ENCODE results near the gene NRG3. TPM values are rescaled to one million over a fixed set of nuclear protein-coding genes. Genes with fewer than 3 reads are reported as not detected.

The NRG3 gene
- total and polyA plus RNA-seq, 2 of the 8 experiments (the other 6 are each of a cell fraction or from before 2014, with no cell fraction given): 4.2 to 5.0 TPM

GRCh38 chr10:81905161-81905560, 30.2 kb downstream of the NRG3 start:
- H2BK12ac ChIP-seq (ENCODE audit: low read depth, low read length): no peak overlapping the region
- H3K4me2 ChIP-seq (ENCODE audit: insufficient read depth in 1 of 2, low read depth in 2 of 2, low read length in 2 of 2): no peak overlapping the region
- H2BK120ac ChIP-seq (replicated peaks; ENCODE audit: low read depth, low read length): no peak overlapping the region
- no peaks in the 10 kb centered on the region; the same call in 1 of the 2 replicates for H3K79me1 ChIP-seq (ENCODE audit: low read depth, low read length)
- no peak overlapping the region for H4K91ac ChIP-seq (replicated peaks; ENCODE audit: insufficient read length, low read length)
- H3K27ac ChIP-seq (ENCODE audit: low read depth, low read length): no peak overlapping the region
- H3K79me2 ChIP-seq (ENCODE audit: control insufficient read depth in 1 of 2, insufficient read depth in 2 of 2, low read length in 2 of 2): no peaks in the 10 kb centered on the region
- no peak overlapping the region for H2BK15ac ChIP-seq (ENCODE audit: low read length)
- H3K9ac ChIP-seq (replicated peaks in 1 of 4; ENCODE audit: extremely low read depth in 1 of 4, low read depth in 3 of 4, low read length in 3 of 4): no peak overlapping the region
- no peak overlapping the region for H3K14ac ChIP-seq (ENCODE audit: insufficient read length)
- no peak overlapping the region for H4K5ac ChIP-seq (ENCODE audit: insufficient read length, low read depth, low read length)
- no peak overlapping the region for H2AFZ ChIP-seq (ENCODE audit: low read length)
- H3K4me3 ChIP-seq (ENCODE audit: extremely low read depth in 1 of 4, insufficient read depth in 2 of 4, low read depth in 3 of 4, low read length in 4 of 4): no peak overlapping the region
- TF ChIP-seq SP4 (IDR thresholded peaks at IDR 0.05; ENCODE audit: low read length) (no peak), E2F6 (IDR thresholded peaks at IDR 0.05) (no peak), CREB1 (IDR thresholded peaks at IDR 0.05) (no peak), KDM4A (IDR thresholded peaks at IDR 0.05; ENCODE audit: low read depth, low read length, severe bottlenecking) (no peak), ATF3 (IDR thresholded peaks at IDR 0.05; ENCODE audit: insufficient read depth, low read depth, low read length) (no peak), RAD21 (IDR thresholded peaks at IDR 0.05 in 1 of 2, conservative IDR thresholded peaks at IDR 0.05 in 1 of 2; ENCODE audit: low read depth in 2 of 2, low read length in 2 of 2) (no peak), EP300 (IDR thresholded peaks at IDR 0.05; ENCODE audit: borderline replicate concordance in 1 of 2, low read depth in 2 of 2, low read length in 2 of 2) (no peak)
- no peak overlapping the region for H2AK5ac ChIP-seq (ENCODE audit: low read depth, low read length)
- H3K36me3 ChIP-seq (ENCODE audit: control insufficient read depth in 2 of 4, insufficient read depth in 4 of 4, low read length in 3 of 4): no peaks in the 10 kb centered on the region
- H3K9me3 ChIP-seq (ENCODE audit: insufficient read depth in 2 of 2, low read depth in 1 of 2, low read length in 1 of 2): no peaks in the 10 kb centered on the region
- H3K23ac ChIP-seq (ENCODE audit: insufficient read length): no peak overlapping the region
- H3K18ac ChIP-seq (ENCODE audit: extremely low read depth, low read length): no peak overlapping the region
- H2BK20ac ChIP-seq (ENCODE audit: low read length): no peak overlapping the region
- 85% methylated on average over 4 of the region's 4 CpGs; no CpG with 5 or more reads in 1 of the 2 experiments for WGBS, 2 experiments (ENCODE audit: extremely low coverage in 1 of 2, insufficient coverage in 1 of 2, insufficient read length in 1 of 2, insufficient replicate concordance in 2 of 2, low coverage in 1 of 2, low lambda C conversion rate in 2 of 2, missing lambda C conversion rate in 1 of 2)
- DNase-seq (ENCODE audit: low read depth in 1 of 2, low spot score in 2 of 2): no peak
- no peak overlapping the region for H3K56ac ChIP-seq (replicated peaks; ENCODE audit: insufficient read length, low read depth, low read length)
- peak overlapping the region; percentile 8 for H3K4ac ChIP-seq (replicated peaks; ENCODE audit: insufficient read length, low read depth, low read length)
- ChIA-PET POLR2A (ENCODE audit: partially characterized antibody) (no interaction called here), CTCF (ENCODE audit: partially characterized antibody) (no interaction called here)
- no peak overlapping the region for H2BK5ac ChIP-seq (ENCODE audit: low read depth, low read length)
- H4K8ac ChIP-seq (ENCODE audit: extremely low read depth, insufficient read depth, low read length): no peak overlapping the region
- H4K20me1 ChIP-seq (replicated peaks in 1 of 2; ENCODE audit: control insufficient read depth in 1 of 2, insufficient read depth in 2 of 2, low read length in 2 of 2): no peaks in the 10 kb centered on the region
- FAIRE-seq: no peak
- no peaks in the 10 kb centered on the region for H3K27me3 ChIP-seq (replicated peaks in 1 of 4; ENCODE audit: control insufficient read depth in 3 of 4, extremely low read depth in 1 of 4, insufficient read depth in 3 of 4, low read length in 3 of 4)
- no peaks in the 10 kb centered on the region; the same call in 1 of the 2 replicates for H3K23me2 ChIP-seq (ENCODE audit: low read depth, low read length)
- H3K4me1 ChIP-seq (replicated peaks in 1 of 4; ENCODE audit: control insufficient read depth in 3 of 4, insufficient read depth in 4 of 4, low read length in 3 of 4): peaks cover 1 to 11% (median 7%) of the 10 kb centered on the region in 4 experiments; a peak in 5 of 7 replicates
